Measurements from ENCODE around the gene SCG3.

GRCh38 chr15:51738553-51738952, 57.2 kb downstream of the SCG3 start:
- no peak for TF ChIP-seq CTCF (IDR thresholded peaks at IDR 0.05; ENCODE audit: low read length)
- no peak for TF ChIP-seq EZH2 (IDR thresholded peaks at IDR 0.05; ENCODE audit: borderline replicate concordance, low read length)
